Hepatocyte (in vitro differentiated cells): ENCODE measurements around the gene GNAT1.

Source experiments
- EZH2 ChIP-seq: fragments of 200-600 bp; sonication (generic); IDR thresholded peaks from 2 replicates; pipeline ENCODE4 v1.6.1; 2016; ENCODE audit warnings: antibody characterized with exemption, mild to moderate bottlenecking, borderline replicate concordance
- EZH2phosphoT487 ChIP-seq: fragments of 200-600 bp; sonication (generic); IDR thresholded peaks from one replicate; pipeline ENCODE4 v1.6.1; 2018; ENCODE audit warnings: antibody characterized with exemption, mild to moderate bottlenecking, low read depth, moderate library complexity; ENCODE audit not compliant: unreplicated experiment, severe bottlenecking
- TF ChIP-seq, protein P1 (sequence below): fragments of 200-600 bp; sonication (generic); IDR thresholded peaks from 2 replicates; pipeline ENCODE4 v1.5.1; 2016; ENCODE audit warnings: antibody characterized with exemption, mild to moderate bottlenecking; ENCODE audit not compliant: poor library complexity

DNA sequence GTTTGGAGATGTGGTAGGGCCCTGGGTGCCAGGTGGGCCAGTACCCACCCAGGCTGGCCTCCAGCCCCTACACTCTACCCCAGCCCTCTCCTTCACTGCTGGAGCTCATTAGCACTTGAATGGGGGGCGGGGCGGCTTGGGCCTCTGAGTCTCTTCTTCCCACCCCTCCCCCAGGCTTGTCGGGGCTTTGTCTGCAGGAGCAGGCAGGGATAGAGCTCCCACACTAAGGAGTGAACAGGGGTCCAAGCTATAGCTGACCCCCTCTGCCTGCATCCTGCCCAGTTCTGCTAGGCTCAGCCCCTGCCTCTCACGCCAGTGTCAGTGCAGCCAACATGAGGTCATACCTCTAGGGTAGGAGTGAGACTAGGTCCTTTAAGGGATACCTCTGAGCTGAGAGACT is 49.8 kb downstream of the GNAT1 start:
- TF ChIP-seq, protein P1, sequence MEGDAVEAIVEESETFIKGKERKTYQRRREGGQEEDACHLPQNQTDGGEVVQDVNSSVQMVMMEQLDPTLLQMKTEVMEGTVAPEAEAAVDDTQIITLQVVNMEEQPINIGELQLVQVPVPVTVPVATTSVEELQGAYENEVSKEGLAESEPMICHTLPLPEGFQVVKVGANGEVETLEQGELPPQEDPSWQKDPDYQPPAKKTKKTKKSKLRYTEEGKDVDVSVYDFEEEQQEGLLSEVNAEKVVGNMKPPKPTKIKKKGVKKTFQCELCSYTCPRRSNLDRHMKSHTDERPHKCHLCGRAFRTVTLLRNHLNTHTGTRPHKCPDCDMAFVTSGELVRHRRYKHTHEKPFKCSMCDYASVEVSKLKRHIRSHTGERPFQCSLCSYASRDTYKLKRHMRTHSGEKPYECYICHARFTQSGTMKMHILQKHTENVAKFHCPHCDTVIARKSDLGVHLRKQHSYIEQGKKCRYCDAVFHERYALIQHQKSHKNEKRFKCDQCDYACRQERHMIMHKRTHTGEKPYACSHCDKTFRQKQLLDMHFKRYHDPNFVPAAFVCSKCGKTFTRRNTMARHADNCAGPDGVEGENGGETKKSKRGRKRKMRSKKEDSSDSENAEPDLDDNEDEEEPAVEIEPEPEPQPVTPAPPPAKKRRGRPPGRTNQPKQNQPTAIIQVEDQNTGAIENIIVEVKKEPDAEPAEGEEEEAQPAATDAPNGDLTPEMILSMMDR, result no peak
- TF ChIP-seq EZH2 (no peak), EZH2phosphoT487 (no peak)
